Measurements from ENCODE around the gene CDK15.

The CDK15 gene

DNA sequence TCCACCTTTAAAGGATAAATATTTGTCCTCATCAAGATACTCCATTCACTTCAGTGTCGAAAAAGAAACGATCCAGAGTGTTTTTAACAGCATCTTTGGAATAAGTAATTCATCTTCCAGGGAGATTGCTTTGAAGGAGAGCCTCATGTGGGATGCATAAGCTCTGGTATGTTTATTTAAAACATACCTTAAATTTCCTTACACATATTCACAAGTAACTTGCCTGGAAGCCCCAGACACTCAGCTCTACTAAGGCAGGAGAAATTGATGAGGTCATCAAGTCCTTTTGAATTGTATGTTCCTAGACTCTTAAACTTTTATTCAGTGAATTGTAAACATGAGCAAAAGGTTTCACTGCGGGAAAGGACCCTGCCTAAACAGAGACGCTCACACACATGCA lies 103.0 kb downstream of the CDK15 start:
- Histone ChIP-seq H3K27me3 (ENCODE audit: control insufficient read depth, insufficient read depth, low read length) (no peaks in the 10 kb centered on the region), H3K4me1 (ENCODE audit: control insufficient read depth, insufficient read depth, low read length) (peaks cover 6% of the 10 kb centered on the region), H3K4me3 (ENCODE audit: low read length) (no peak overlapping the region), H3K27ac (ENCODE audit: low read depth, low read length) (no peak overlapping the region), H3K36me3 (ENCODE audit: control insufficient read depth, insufficient read depth, low read length) (no peaks in the 10 kb centered on the region), H3K9ac (ENCODE audit: low read length) (no peak overlapping the region)

DNA sequence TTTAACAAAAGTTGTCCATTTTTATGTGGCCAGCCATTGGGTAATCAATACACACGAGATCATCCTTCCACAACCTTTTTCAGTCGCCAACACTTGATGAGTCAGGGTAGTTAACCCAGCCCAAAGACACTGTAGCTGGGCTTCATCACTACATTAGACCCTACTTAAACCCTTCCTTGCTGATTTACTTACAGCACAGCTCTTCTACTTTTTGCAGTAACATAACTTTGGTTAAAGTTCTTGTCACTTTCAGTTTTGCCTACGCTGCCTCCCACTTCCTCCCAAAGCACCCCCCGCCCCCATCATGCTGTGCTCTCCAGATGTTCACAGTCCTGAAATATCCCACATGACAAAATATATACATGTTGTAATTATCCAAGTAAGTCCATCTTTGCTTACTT lies 103.6 kb downstream of the CDK15 start:
- no peak overlapping the region for H3K9ac ChIP-seq (ENCODE audit: low read length)
- H3K4me3 ChIP-seq (ENCODE audit: low read length), result peak overlapping the region; percentile 5
- H3K36me3 ChIP-seq (ENCODE audit: control insufficient read depth, insufficient read depth, low read length), result no peaks in the 10 kb centered on the region
- no peak overlapping the region for H3K27ac ChIP-seq (ENCODE audit: low read depth, low read length)
- H3K27me3 ChIP-seq (ENCODE audit: control insufficient read depth, insufficient read depth, low read length), result no peaks in the 10 kb centered on the region
- H3K4me1 ChIP-seq (ENCODE audit: control insufficient read depth, insufficient read depth, low read length), result peaks cover 6% of the 10 kb centered on the region

DNA sequence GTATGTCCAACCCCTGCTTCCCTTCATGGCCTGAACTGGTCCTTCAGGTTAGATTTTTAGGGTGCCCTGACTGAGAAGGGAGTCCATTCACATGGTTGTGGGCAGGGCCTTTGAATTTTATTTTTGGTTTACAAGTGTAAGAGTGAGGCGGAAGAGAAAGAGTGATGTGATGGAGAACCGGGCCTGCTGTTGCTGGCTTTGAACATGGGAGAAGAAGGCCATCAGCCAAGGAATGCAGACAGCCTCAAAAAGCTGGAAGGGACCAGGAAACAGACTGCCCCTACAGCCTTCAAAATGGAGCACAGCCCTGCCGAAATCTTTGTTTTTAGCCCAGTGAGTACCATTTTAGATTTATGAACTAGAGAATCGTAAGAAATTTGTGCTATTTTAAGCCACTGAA lies 105.0 kb downstream of the CDK15 start:
- Histone ChIP-seq H3K27ac (ENCODE audit: low read depth, low read length) (no peak overlapping the region), H3K36me3 (ENCODE audit: control insufficient read depth, insufficient read depth, low read length) (no peaks in the 10 kb centered on the region), H3K4me1 (ENCODE audit: control insufficient read depth, insufficient read depth, low read length) (peaks cover 6% of the 10 kb centered on the region)

DNA sequence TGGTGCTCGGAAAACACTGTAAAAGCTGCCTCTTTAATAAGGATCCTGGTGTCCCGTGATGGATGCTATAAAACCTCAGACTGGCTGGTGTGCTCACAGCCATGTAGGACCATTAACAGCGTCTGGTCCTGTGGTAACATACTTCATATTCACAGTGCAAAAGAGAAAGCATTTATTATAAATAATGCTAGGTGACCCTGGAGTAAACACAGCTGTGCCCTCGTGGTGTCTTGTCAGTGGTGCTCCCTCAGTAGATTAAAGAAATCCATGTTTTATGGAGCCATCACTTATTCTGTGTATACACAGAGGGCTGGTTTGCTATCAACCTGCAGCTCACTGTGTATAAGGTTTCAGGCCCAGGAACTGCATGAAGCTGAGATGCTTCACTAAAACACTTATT lies 106.9 kb downstream of the CDK15 start:
- no peaks in the 10 kb centered on the region for H3K27me3 ChIP-seq (ENCODE audit: control insufficient read depth, insufficient read depth, low read length)
- peaks cover 6% of the 10 kb centered on the region for H3K4me1 ChIP-seq (ENCODE audit: control insufficient read depth, insufficient read depth, low read length)

More for the DNA sequence above, 105.0 kb downstream of the CDK15 start:
- no peak overlapping the region for H3K4me3 ChIP-seq (ENCODE audit: low read length)
- no peaks in the 10 kb centered on the region for H3K27me3 ChIP-seq (ENCODE audit: control insufficient read depth, insufficient read depth, low read length)
- no peak overlapping the region for H3K9ac ChIP-seq (ENCODE audit: low read length)

DNA sequence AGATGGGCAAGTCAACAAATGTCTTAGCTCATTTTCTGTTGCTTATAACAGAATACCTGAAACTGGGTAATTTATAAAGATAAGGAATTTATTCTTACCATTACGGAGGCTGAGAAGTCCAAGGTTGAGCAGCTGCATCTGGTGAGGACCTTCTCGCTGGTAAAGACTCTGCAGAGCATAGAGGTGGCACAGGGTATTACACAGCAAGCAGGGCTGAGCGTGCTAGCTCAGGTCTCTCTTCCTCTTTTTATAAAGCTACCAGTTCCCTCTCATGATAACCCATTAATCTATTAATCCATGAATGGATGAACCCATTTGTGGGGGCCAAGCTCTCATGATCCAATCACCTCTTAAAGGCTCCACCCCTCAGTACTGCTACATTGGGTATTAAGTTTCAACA lies 109.1 kb downstream of the CDK15 start:
- Histone ChIP-seq H3K36me3 (ENCODE audit: control insufficient read depth, insufficient read depth, low read length) (no peaks in the 10 kb centered on the region), H3K9ac (ENCODE audit: low read length) (no peak overlapping the region), H3K4me1 (ENCODE audit: control insufficient read depth, insufficient read depth, low read length) (peaks cover 4% of the 10 kb centered on the region), H3K27ac (ENCODE audit: low read depth, low read length) (no peak overlapping the region), H3K4me3 (ENCODE audit: low read length) (no peak overlapping the region), H3K27me3 (ENCODE audit: control insufficient read depth, insufficient read depth, low read length) (no peaks in the 10 kb centered on the region)

More for the DNA sequence above, 106.9 kb downstream of the CDK15 start:
- Histone ChIP-seq H3K9ac (ENCODE audit: low read length) (no peak overlapping the region), H3K36me3 (ENCODE audit: control insufficient read depth, insufficient read depth, low read length) (no peaks in the 10 kb centered on the region), H3K27ac (ENCODE audit: low read depth, low read length) (no peak overlapping the region), H3K4me3 (ENCODE audit: low read length) (no peak overlapping the region)

DNA sequence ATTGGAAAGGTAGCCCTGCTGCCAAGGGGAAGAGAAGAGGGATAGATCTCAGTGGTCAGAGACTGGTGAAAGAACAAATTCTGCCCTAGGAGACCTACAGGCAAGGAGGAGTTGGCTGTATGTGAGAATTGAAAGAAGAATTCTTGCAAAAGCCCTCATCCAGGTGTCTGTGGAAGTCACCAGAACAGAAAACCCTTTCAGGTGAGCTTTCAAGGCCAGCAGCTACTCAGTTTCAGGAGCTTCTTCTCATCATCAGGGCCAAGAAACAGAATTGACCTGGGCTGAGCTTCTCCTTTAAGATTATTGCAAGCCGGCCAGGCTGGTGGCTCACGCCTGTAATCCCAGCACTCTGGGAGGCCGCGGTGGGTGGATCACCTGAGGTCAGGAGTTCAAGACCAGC lies 110.2 kb downstream of the CDK15 start:
- no peaks in the 10 kb centered on the region for H3K27me3 ChIP-seq (ENCODE audit: control insufficient read depth, insufficient read depth, low read length)
- no peak overlapping the region for H3K27ac ChIP-seq (ENCODE audit: low read depth, low read length)
- no peak overlapping the region for H3K9ac ChIP-seq (ENCODE audit: low read length)
- no peaks in the 10 kb centered on the region for H3K36me3 ChIP-seq (ENCODE audit: control insufficient read depth, insufficient read depth, low read length)
- no peak overlapping the region for H3K4me3 ChIP-seq (ENCODE audit: low read length)
- H3K4me1 ChIP-seq (ENCODE audit: control insufficient read depth, insufficient read depth, low read length), result peaks cover 4% of the 10 kb centered on the region

DNA sequence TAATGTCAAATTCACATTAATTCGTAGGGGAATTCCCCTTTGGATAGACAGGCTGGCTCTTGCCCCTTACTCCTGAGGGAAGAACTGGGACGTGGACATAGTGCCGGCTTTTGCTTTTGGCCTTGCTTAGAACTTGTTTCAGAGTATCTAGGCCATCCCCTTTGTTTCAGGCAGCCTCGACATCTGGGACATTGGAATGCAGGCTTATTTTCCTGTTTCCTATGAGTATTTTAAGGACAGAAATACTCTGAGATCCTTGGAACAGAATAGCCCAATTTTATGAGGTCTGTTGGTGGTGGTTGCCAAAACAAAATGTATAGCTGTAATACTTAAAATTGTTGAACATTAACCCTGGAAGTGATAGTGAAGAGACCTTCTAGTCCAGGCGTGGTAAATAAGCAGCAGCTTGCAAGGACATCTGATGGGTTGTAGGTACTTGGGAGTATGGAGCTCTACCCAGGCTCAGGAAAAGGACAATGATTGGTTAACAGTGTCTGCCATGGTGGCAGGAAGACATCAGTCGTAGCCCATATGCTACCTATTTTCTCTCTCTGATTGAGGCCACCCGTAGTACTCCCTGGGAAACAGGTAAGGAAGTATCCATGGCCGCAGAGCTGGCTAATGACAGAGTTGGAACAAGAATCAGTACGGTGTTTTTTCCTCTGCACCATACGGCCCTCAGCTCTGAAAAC lies 112.4 kb downstream of the CDK15 start:
- H3K27ac ChIP-seq (ENCODE audit: low read depth, low read length), result no peak overlapping the region
- no peaks in the 10 kb centered on the region for H3K36me3 ChIP-seq (ENCODE audit: control insufficient read depth, insufficient read depth, low read length)
- no peak overlapping the region for H3K4me3 ChIP-seq (ENCODE audit: low read length)
- H3K4me1 ChIP-seq (ENCODE audit: control insufficient read depth, insufficient read depth, low read length), result no peaks in the 10 kb centered on the region
- H3K27me3 ChIP-seq (ENCODE audit: control insufficient read depth, insufficient read depth, low read length), result no peaks in the 10 kb centered on the region
- no peak overlapping the region for H3K9ac ChIP-seq (ENCODE audit: low read length)

DNA sequence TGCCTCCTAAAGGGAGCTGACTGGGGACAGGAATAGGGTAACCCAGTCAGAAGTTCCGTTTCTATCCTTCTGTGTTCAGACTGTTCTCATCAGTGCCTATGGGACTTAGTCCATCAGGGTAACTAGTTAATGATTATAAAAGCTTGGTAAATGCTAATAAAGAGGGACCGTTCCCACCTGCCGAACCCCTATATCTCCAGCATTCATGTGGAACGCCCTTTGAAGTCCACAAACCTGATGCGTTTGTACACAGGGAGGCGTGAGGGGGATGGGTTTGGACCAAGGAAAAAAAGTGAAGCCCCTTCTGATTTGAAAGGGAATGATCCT lies 112.9 kb downstream of the CDK15 start:
- Histone ChIP-seq H3K4me3 (ENCODE audit: low read length) (no peak overlapping the region), H3K9ac (ENCODE audit: low read length) (no peak overlapping the region), H3K4me1 (ENCODE audit: control insufficient read depth, insufficient read depth, low read length) (no peaks in the 10 kb centered on the region), H3K27me3 (ENCODE audit: control insufficient read depth, insufficient read depth, low read length) (no peaks in the 10 kb centered on the region), H3K36me3 (ENCODE audit: control insufficient read depth, insufficient read depth, low read length) (no peaks in the 10 kb centered on the region), H3K27ac (ENCODE audit: low read depth, low read length) (no peak overlapping the region)

DNA sequence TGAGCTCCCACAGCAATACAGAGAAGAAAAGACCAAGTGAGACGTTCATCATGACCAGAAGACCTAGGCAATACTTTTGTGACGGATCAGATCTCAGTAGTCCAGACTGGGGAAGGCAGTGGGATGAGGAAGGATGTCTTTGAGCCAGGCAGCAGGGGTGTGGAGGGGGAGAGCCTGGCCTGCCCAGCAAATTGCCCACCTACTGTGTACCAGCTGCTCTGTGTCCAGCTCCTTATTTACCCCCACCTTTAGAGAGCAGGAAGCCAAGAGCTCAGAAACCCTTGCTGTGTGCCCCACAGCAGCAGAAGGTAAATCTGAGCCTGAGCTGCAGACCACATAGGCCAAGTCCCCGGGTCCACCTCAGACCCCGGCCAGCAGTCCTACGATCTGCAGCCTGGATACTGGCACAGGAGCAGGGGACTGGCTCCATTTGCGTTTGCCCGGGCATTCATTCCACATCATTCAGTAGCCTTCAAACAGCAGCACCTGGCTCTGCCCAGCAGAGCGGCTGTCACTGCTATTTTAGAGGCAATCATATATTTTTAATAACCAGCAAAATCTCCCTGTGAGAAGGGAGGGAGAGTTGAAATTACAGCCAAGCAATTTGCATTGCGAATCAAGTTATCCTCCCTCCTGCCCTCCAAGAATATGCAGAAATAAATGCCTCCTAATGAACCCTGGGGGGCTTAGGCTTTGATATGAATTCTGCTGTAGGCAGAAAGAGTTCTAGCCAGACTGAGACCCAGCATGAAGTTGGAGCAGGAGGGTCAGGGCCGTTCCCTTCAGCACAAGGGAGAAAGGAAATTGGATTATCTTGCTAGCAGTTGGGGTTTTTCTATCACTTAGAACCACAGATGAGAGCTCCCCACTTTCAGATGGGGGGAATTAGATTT lies 117.3 kb downstream of the CDK15 start:
- H3K27ac ChIP-seq (ENCODE audit: low read depth, low read length), result no peak overlapping the region
- no peaks in the 10 kb centered on the region for H3K36me3 ChIP-seq (ENCODE audit: control insufficient read depth, insufficient read depth, low read length)
- H3K27me3 ChIP-seq (ENCODE audit: control insufficient read depth, insufficient read depth, low read length), result no peaks in the 10 kb centered on the region
- H3K4me3 ChIP-seq (ENCODE audit: low read length), result no peak overlapping the region
- H3K9ac ChIP-seq (ENCODE audit: low read length), result no peak overlapping the region
- no peaks in the 10 kb centered on the region for H3K4me1 ChIP-seq (ENCODE audit: control insufficient read depth, insufficient read depth, low read length)

DNA sequence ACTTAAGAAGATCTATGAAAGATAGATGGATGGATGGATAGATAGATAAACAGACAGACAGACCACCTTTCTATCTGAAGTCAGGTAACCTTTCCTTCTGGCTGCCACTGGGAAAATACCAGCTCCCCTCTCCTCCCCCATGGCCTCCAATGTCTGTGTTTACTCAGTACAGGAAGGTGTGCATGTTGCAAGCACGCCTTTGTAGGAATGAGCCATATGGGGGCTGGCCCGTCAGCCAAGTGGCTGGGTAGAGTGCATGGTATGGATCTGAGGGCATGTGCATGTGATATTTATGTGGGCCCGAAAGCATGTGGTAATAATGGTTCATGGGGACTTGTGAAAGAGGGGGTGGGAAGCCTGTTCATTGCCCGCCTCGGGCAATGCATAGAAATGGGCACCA lies 118.1 kb downstream of the CDK15 start:
- no peaks in the 10 kb centered on the region for H3K36me3 ChIP-seq (ENCODE audit: control insufficient read depth, insufficient read depth, low read length)
- no peaks in the 10 kb centered on the region for H3K27me3 ChIP-seq (ENCODE audit: control insufficient read depth, insufficient read depth, low read length)
- no peak overlapping the region for H3K9ac ChIP-seq (ENCODE audit: low read length)
- no peak overlapping the region for H3K27ac ChIP-seq (ENCODE audit: low read depth, low read length)
- H3K4me3 ChIP-seq (ENCODE audit: low read length), result no peak overlapping the region
- H3K4me1 ChIP-seq (ENCODE audit: control insufficient read depth, insufficient read depth, low read length), result no peaks in the 10 kb centered on the region

DNA sequence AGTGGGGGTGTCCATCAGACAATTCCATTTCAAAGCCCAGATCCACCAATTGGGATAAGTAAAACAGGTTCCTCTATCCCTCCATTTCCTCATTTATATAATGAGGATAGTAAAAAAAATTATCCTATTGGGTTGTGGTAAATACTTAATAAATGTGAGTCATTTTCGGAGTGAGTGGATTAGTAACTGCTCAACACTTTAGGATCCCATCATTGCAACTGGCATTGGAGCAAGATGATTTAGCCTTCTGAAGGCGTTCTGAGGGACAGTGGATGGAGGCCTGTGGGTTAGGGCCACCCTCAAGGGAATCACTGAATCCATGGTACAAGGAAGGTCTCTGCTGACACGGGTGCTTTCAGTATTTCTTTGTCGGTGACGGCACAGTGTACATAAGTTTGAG lies 118.7 kb downstream of the CDK15 start:
- Histone ChIP-seq H3K27ac (ENCODE audit: low read depth, low read length) (no peak overlapping the region), H3K27me3 (ENCODE audit: control insufficient read depth, insufficient read depth, low read length) (no peaks in the 10 kb centered on the region), H3K36me3 (ENCODE audit: control insufficient read depth, insufficient read depth, low read length) (no peaks in the 10 kb centered on the region), H3K4me1 (ENCODE audit: control insufficient read depth, insufficient read depth, low read length) (no peaks in the 10 kb centered on the region), H3K9ac (ENCODE audit: low read length) (no peak overlapping the region), H3K4me3 (ENCODE audit: low read length) (no peak overlapping the region)

DNA sequence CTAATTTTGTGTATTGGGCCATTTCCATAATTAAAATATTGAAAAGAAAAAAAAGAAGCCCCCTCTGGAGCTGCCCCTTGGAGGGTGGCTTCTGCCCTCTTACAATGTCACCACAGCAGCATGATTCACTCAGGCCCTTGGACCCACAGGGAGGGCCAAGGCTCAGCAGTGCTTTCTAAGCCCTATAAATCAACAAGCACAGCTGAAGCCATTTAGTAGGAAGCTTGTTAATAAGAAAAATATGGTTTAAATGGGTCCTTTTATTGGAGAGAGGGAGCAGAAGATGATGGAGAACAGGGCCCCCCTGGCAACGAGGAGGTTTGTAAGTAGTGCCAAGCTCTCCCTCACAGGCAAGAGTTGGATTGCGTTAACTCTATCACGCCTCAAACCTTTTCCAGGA lies 119.7 kb downstream of the CDK15 start:
- Histone ChIP-seq H3K9ac (ENCODE audit: low read length) (no peak overlapping the region), H3K4me3 (ENCODE audit: low read length) (no peak overlapping the region), H3K27ac (ENCODE audit: low read depth, low read length) (no peak overlapping the region), H3K4me1 (ENCODE audit: control insufficient read depth, insufficient read depth, low read length) (no peaks in the 10 kb centered on the region), H3K36me3 (ENCODE audit: control insufficient read depth, insufficient read depth, low read length) (no peaks in the 10 kb centered on the region), H3K27me3 (ENCODE audit: control insufficient read depth, insufficient read depth, low read length) (no peaks in the 10 kb centered on the region)

DNA sequence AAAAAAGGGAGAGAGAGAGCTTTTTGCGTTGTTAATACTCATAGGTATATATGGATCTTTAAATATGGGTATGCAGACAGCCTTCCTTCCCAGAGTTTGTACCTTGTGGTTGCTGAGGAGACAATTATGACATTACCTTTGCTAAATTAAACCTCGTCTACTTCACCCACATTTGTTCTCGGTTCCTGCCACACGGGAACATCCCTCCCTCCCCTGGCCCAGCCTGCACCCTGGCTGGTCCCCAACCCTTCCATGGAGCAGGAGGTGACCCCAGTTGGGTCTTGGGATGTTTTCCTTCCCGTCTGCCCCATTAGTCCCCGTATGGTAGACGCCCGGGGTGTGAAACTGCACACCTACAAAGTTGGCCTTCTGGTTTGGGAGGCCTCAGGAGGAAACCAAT lies 122.0 kb downstream of the CDK15 start:
- Histone ChIP-seq H3K4me3 (ENCODE audit: low read length) (no peak overlapping the region), H3K27me3 (ENCODE audit: control insufficient read depth, insufficient read depth, low read length) (no peaks in the 10 kb centered on the region), H3K9ac (ENCODE audit: low read length) (no peak overlapping the region), H3K4me1 (ENCODE audit: control insufficient read depth, insufficient read depth, low read length) (no peaks in the 10 kb centered on the region), H3K36me3 (ENCODE audit: control insufficient read depth, insufficient read depth, low read length) (no peaks in the 10 kb centered on the region), H3K27ac (ENCODE audit: low read depth, low read length) (no peak overlapping the region)

Measured in rectal smooth muscle tissue (tissue), 1 donor.